ENCODE results near the gene ARMS2. TPM values are rescaled to one million over a fixed set of nuclear protein-coding genes. Genes with fewer than 3 reads are reported as not detected.

The ARMS2 gene
- total and polyA plus RNA-seq, 8 donors, result not detected

DNA sequence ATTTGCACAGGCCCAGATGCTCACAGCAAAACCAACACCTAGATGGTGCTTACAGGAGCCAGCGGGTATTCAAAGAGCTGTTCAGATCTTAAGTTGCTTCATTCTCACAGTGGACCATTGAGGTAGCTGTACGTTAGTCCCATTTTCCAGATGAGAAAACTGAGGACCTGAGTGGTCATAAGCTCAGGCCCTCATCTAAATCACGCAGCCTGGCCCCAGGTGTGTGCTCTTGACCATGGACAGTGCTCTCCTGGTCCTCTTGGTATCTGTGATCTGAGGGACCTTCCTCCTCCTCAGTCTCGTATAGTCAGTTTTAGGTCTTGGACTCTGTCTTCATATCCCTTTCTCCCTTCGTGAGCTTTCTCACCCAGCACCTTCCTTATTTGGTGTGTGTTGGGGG is 50.6 kb downstream of the ARMS2 start:
- TF ChIP-seq, protein P1, sequence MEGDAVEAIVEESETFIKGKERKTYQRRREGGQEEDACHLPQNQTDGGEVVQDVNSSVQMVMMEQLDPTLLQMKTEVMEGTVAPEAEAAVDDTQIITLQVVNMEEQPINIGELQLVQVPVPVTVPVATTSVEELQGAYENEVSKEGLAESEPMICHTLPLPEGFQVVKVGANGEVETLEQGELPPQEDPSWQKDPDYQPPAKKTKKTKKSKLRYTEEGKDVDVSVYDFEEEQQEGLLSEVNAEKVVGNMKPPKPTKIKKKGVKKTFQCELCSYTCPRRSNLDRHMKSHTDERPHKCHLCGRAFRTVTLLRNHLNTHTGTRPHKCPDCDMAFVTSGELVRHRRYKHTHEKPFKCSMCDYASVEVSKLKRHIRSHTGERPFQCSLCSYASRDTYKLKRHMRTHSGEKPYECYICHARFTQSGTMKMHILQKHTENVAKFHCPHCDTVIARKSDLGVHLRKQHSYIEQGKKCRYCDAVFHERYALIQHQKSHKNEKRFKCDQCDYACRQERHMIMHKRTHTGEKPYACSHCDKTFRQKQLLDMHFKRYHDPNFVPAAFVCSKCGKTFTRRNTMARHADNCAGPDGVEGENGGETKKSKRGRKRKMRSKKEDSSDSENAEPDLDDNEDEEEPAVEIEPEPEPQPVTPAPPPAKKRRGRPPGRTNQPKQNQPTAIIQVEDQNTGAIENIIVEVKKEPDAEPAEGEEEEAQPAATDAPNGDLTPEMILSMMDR (IDR thresholded peaks at IDR 0.05), result no peak
- no peak for TF ChIP-seq POLR2A (IDR thresholded peaks at IDR 0.05)
- no peak for TF ChIP-seq EP300 (IDR thresholded peaks at IDR 0.05)
- TF ChIP-seq POLR2AphosphoS5 (IDR thresholded peaks at IDR 0.05), result no peak
- H3K27ac ChIP-seq, result peak overlapping the region in 3 of 5 donors; percentile 3 to 80 (median 13)
- peaks cover 0 to 35% (median 23%) of the 10 kb centered on the region in 4 donors for H3K36me3 ChIP-seq

DNA sequence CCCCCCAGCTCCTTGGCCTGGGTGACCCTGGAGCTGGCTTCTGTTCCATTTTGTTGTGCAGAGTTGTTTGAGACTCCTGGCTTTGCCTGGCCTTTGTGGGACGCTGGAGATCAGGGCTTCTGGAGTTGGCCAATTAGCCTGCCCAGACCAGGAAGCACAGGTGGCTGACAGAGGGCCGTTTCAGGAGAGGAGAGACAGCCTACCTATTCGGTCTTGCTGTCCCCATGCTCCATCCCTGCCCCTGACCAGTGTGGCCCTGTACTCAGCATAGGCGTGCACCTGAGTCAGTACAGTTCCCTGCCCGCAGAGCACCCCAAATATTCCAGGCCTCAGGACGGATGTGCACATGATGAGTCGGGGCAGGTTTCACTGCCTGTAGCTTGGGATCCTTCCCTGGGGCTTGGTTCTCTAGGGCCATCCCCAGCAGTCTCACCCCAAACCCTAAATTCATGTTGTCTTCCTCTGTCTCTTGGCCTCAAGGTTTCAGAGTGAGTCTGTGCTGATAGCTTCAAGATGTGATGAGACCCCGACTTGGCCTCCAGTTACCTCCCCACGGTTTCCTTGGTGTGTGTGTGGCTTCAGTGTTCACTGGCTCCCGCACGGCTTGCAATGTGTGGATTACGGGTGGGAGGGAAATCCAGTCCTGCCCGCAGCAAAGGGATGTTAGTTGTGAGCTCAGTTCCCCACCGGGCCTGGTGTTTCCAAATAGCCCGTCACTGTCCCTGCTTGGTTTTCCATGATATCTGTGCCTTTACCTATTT is 51.6 kb downstream of the ARMS2 start:
- WGBS, 5 donors, result 89 to 93% (median 91%) methylated on average over 13 to 15 of the region's 15 CpGs
- TF ChIP-seq, protein P1 (IDR thresholded peaks at IDR 0.05), result no peak
- Histone ChIP-seq H3K27me3 (no peaks in the 10 kb centered on the region), H3K9me3 (no peaks in the 10 kb centered on the region), H3K4me1 (peaks cover 0 to 14% (median 7%) of the 10 kb centered on the region in 4 donors), H3K36me3 (peaks cover 0 to 46% (median 32%) of the 10 kb centered on the region in 4 donors), H3K27ac (peak overlapping the region in 1 of 5 donors; percentile 80), H3K4me3 (no peak overlapping the region)
- intact Hi-C loops (cut with DNase I; ENCODE audit: low total_unique reads), result no loop called here
- no peak for DNase-seq

More for the DNA sequence above, 50.6 kb downstream of the ARMS2 start:
- no peaks in the 10 kb centered on the region for H3K9me3 ChIP-seq
- peaks cover 0 to 17% (median 8%) of the 10 kb centered on the region in 4 donors for H3K4me1 ChIP-seq
- H3K4me3 ChIP-seq, result no peak overlapping the region
- no peak for DNase-seq
- intact Hi-C loops (cut with DNase I; ENCODE audit: low total_unique reads), result no loop called here
- H3K27me3 ChIP-seq, result no peaks in the 10 kb centered on the region
- WGBS, 5 donors, result 83 to 94% (median 91%) methylated on average over 5 of the region's 5 CpGs

Small RNA genes within 50 kb of the gene (small RNA-seq; reads per million reads assigned to genes)
- 0 reads per million in 4 donors for gene MIR3941

Other genes starting within 250 kb of the ARMS2 start
- gene BTBD16, start 183.4 kb upstream of the ARMS2 start, total RNA-seq, result not detected
- under 1 TPM in 1 of 3 donors, not detected in 2; 0.40 TPM for gene BTBD16, start 183.4 kb upstream of the ARMS2 start, polyA plus RNA-seq
- 10 to 100 TPM in 4 of 5 donors, 1 to 10 TPM in 1; 9.0 to 61.8 (median 22.3) TPM for gene PLEKHA1, start 79.9 kb upstream of the ARMS2 start, total RNA-seq
- gene PLEKHA1, start 79.9 kb upstream of the ARMS2 start, polyA plus RNA-seq, result 10 to 100 TPM; 15.0 to 24.3 (median 15.6) TPM
- gene HTRA1, start 6.9 kb downstream of the ARMS2 start, total RNA-seq, result 10 to 100 TPM; 45.9 to 81.2 (median 69.5) TPM
- gene HTRA1, start 6.9 kb downstream of the ARMS2 start, polyA plus RNA-seq, result 10 to 100 TPM; 26.3 to 31.5 (median 27.0) TPM
- 10 to 100 TPM in 3 of 5 donors, 1 to 10 TPM in 1, not detected in 1; 4.1 to 81.1 (median 13.3) TPM for gene DMBT1, start 106.1 kb downstream of the ARMS2 start, total RNA-seq
- under 1 TPM; 0.19 to 0.90 (median 0.31) TPM for gene DMBT1, start 106.1 kb downstream of the ARMS2 start, polyA plus RNA-seq
- gene C10orf120, start 245.2 kb downstream of the ARMS2 start, total RNA-seq, result not detected
- gene C10orf120, start 245.2 kb downstream of the ARMS2 start, polyA plus RNA-seq, result not detected

Measured in stomach (tissue), 9 donors.